Measurements from ENCODE around the gene NRDC.

Gene NRDC

GRCh38 chr1:51912881-51913280, 34.4 kb upstream of the NRDC start:
- Histone ChIP-seq H3K79me2 (no peaks in the 10 kb centered on the region), H3K36me3 (ENCODE audit: control insufficient read depth, insufficient read depth, low read length) (no peaks in the 10 kb centered on the region), H3K9ac (no peak overlapping the region), H3K27ac (no peak overlapping the region), H3K4me2 (ENCODE audit: low read length) (no peak overlapping the region), H3K27me3 (ENCODE audit: control insufficient read depth, insufficient read depth, low read length) (no peaks in the 10 kb centered on the region), H3K4me3 (ENCODE audit: low read depth, low read length) (no peak overlapping the region), H3K4me1 (no peaks in the 10 kb centered on the region), H2AFZ (no peak overlapping the region), H3K9me3 (ENCODE audit: control insufficient read depth, low read length) (no peaks in the 10 kb centered on the region)
- TF ChIP-seq CTCF (IDR thresholded peaks at IDR 0.05) = no peak

- Histone ChIP-seq H2AFZ (no peak overlapping the region), H3K9ac (no peak overlapping the region), H3K4me3 (ENCODE audit: low read depth, low read length) (no peak overlapping the region), H3K4me1 (no peaks in the 10 kb centered on the region), H3K27ac (no peak overlapping the region), H3K9me3 (ENCODE audit: control insufficient read depth, low read length) (no peaks in the 10 kb centered on the region), H3K4me2 (ENCODE audit: low read length) (no peak overlapping the region), H3K27me3 (ENCODE audit: control insufficient read depth, insufficient read depth, low read length) (no peaks in the 10 kb centered on the region), H3K79me2 (no peaks in the 10 kb centered on the region), H3K36me3 (ENCODE audit: control insufficient read depth, insufficient read depth, low read length) (no peaks in the 10 kb centered on the region)
- no peak for TF ChIP-seq CTCF (IDR thresholded peaks at IDR 0.05)
These were observed 31.9 kb upstream of the NRDC start for GRCh38 chr1:51910221-51911000.

DNA sequence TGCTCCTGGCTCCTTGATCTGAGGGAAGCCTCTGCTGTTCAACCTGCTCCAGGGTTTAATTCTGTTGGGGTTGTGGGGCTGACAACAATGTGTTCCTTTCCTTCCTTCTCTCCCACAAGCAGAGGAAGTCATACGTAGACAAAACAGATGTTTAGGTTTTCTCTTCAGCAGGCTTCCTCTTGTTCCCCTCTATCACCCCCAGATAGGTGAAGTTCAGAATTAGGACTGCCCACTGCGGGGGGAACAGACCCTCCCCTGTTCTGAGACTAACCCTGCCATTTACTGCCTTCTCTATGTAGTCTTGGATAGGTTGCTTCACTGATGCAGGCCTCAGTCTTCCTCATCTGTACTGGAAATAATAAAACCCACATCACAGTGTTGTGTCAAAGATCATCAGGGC, 30.0 kb upstream of the NRDC start:
- H3K36me3 ChIP-seq (ENCODE audit: control insufficient read depth, insufficient read depth, low read length) = no peaks in the 10 kb centered on the region
- no peak overlapping the region for H3K27ac ChIP-seq
- TF ChIP-seq CTCF (IDR thresholded peaks at IDR 0.05) = no peak
- H2AFZ ChIP-seq = no peak overlapping the region
- H3K9ac ChIP-seq = no peak overlapping the region
- H3K4me3 ChIP-seq (ENCODE audit: low read depth, low read length) = no peak overlapping the region
- no peaks in the 10 kb centered on the region for H3K9me3 ChIP-seq (ENCODE audit: control insufficient read depth, low read length)
- H3K79me2 ChIP-seq = no peaks in the 10 kb centered on the region
- H3K4me1 ChIP-seq = no peaks in the 10 kb centered on the region
- H3K4me2 ChIP-seq (ENCODE audit: low read length) = no peak overlapping the region
- no peaks in the 10 kb centered on the region for H3K27me3 ChIP-seq (ENCODE audit: control insufficient read depth, insufficient read depth, low read length)

GRCh38 chr1:51907079-51907702, 28.7 kb upstream of the NRDC start:
- H2AFZ ChIP-seq = no peak overlapping the region
- H3K9me3 ChIP-seq (ENCODE audit: control insufficient read depth, low read length) = no peaks in the 10 kb centered on the region
- H3K36me3 ChIP-seq (ENCODE audit: control insufficient read depth, insufficient read depth, low read length) = no peaks in the 10 kb centered on the region
- H3K4me2 ChIP-seq (ENCODE audit: low read length) = no peak overlapping the region
- TF ChIP-seq CTCF (IDR thresholded peaks at IDR 0.05) = no peak
- no peaks in the 10 kb centered on the region for H3K27me3 ChIP-seq (ENCODE audit: control insufficient read depth, insufficient read depth, low read length)
- no peaks in the 10 kb centered on the region for H3K4me1 ChIP-seq
- no peak overlapping the region for H3K4me3 ChIP-seq (ENCODE audit: low read depth, low read length)
- H3K27ac ChIP-seq = no peak overlapping the region
- no peak overlapping the region for H3K9ac ChIP-seq
- no peaks in the 10 kb centered on the region for H3K79me2 ChIP-seq
